T1000 (cell line): ENCODE measurements around the gene GMDS.

ENCODE experiments used
- DNase-seq: peaks from one replicate; lab custom pipeline; 2025; ENCODE audit warnings: mixed read lengths; lab: John Stamatoyannopoulos, UW

GMDS gene

DNA sequence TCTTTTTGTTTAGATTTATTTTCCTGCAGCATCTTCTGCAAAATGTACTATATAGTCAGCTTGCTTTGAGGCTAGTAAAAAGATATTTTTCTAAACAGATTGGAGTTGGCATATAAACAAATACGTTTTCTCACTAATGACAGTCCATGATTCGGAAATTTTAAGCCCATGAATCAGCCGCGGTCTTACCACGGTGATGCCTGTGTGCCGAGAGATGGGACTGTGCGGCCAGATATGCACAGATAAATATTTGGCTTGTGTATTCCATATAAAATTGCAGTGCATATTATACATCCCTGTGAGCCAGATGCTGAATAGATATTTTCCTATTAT is 632.5 kb downstream of the GMDS start:
- DNase-seq = no peak

DNA sequence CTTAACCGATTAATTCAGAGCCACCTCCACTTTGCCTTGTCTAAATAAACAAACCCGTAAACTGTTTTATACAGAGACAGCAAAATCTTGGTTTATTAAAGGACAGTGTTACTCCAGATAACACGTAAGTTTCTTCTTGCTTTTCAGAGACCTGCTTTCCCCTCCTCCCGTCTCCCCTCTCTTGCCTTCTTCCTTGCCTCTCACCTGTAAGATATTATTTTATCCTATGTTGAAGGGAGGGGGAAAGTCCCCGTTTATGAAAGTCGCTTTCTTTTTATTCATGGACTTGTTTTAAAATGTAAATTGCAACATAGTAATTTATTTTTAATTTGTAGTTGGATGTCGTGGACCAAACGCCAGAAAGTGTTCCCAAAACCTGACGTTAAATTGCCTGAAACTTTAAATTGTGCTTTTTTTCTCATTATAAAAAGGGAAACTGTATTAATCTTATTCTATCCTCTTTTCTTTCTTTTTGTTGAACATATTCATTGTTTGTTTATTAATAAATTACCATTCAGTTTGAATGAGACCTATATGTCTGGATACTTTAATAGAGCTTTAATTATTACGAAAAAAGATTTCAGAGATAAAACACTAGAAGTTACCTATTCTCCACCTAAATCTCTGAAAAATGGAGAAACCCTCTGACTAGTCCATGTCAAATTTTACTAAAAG is 633.0 kb downstream of the GMDS start:
- no peak for DNase-seq

DNA sequence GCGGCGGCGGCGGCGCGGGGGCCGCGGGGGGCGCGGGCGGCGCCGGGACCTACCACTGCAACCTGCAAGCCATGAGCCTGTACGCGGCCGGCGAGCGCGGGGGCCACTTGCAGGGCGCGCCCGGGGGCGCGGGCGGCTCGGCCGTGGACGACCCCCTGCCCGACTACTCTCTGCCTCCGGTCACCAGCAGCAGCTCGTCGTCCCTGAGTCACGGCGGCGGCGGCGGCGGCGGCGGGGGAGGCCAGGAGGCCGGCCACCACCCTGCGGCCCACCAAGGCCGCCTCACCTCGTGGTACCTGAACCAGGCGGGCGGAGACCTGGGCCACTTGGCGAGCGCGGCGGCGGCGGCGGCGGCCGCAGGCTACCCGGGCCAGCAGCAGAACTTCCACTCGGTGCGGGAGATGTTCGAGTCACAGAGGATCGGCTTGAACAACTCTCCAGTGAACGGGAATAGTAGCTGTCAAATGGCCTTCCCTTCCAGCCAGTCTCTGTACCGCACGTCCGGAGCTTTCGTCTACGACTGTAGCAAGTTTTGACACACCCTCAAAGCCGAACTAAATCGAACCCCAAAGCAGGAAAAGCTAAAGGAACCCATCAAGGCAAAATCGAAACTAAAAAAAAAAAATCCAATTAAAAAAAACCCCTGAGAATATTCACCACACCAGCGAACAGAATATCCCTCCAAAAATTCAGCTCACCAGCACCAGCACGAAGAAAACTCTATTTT is 633.7 kb downstream of the GMDS start:
- DNase-seq = no peak

DNA sequence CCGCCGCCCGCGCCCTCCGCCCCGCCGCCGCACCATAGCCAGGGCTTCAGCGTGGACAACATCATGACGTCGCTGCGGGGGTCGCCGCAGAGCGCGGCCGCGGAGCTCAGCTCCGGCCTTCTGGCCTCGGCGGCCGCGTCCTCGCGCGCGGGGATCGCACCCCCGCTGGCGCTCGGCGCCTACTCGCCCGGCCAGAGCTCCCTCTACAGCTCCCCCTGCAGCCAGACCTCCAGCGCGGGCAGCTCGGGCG is 634.2 kb downstream of the GMDS start:
- DNase-seq = no peak

DNA sequence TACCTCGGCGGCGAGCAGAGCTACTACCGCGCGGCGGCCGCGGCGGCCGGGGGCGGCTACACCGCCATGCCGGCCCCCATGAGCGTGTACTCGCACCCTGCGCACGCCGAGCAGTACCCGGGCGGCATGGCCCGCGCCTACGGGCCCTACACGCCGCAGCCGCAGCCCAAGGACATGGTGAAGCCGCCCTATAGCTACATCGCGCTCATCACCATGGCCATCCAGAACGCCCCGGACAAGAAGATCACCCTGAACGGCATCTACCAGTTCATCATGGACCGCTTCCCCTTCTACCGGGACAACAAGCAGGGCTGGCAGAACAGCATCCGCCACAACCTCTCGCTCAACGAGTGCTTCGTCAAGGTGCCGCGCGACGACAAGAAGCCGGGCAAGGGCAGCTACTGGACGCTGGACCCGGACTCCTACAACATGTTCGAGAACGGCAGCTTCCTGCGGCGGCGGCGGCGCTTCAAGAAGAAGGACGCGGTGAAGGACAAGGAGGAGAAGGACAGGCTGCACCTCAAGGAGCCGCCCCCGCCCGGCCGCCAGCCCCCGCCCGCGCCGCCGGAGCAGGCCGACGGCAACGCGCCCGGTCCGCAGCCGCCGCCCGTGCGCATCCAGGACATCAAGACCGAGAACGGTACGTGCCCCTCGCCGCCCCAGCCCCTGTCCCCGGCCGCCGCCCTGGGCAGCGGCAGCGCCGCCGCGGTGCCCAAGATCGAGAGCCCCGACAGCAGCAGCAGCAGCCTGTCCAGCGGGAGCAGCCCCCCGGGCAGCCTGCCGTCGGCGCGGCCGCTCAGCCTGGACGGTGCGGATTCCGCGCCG is 634.7 kb downstream of the GMDS start:
- DNase-seq = no peak

DNA sequence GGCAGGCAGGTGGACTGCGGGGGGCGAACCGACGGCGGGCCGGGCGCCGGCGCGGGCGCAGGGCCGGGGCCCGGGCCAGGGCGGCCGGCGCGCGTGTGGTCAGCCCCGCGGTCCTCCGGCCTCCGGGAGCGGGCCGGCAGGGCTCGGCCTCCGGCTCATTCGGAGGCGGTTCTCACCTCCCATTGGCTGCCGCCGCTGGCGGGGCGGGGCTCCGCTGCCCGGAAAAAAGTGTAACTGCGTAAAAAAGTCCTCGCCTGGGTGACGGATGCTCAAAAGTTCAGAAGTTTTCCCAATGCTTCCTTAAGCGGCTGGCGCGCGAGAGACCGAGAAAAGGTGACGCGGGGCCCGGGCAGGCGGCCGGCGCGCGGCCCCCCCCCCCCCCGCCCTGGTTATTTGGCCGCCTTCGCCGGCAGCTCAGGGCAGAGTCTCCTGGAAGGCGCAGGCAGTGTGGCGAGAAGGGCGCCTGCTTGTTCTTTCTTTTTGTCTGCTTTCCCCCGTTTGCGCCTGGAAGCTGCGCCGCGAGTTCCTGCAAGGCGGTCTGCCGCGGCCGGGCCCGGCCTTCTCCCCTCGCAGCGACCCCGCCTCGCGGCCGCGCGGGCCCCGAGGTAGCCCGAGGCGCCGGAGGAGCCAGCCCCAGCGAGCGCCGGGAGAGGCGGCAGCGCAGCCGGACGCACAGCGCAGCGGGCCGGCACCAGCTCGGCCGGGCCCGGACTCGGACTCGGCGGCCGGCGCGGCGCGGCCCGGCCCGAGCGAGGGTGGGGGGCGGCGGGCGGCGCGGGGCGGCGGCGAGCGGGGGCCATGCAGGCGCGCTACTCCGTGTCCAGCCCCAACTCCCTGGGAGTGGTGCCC is 635.5 kb downstream of the GMDS start, which contains the start of gene FOXC1:
FOXC1 (plus strand) TSS at position 268 of the 849 bp plus-strand sequence; CDS start at position 799, 531 bp downstream.
- DNase-seq = peak; percentile 88

DNA sequence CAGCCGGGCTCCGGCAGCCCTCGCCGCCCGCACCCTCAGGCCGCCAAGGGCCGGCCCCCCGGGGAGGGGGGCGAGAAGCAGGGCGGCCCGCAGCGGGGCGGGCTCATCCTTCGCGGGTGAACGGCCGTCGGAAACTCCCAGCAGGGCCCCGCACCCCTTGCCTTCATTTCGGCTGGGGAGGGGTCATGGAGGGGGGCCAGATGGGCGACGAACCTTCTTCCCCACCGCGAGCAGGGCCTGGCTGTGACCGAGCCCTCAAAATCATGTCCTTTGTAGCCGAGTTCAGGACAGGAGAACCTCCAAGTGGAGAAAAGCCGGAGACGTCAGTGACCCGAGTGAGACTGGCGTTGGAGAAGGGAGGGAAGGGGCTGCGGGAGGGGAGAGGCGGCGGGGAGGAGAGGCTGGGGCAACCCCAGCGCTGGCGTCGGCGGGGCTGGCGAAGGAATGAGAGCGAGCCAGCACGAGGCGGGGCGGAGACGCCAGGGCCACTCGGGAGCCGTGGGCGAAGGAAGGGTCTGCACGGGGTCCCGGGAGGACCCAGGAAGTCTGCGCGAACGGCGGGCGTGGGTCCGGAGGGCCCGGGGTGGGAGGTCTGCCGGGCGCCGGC is 636.3 kb downstream of the GMDS start:
- DNase-seq = no peak

DNA sequence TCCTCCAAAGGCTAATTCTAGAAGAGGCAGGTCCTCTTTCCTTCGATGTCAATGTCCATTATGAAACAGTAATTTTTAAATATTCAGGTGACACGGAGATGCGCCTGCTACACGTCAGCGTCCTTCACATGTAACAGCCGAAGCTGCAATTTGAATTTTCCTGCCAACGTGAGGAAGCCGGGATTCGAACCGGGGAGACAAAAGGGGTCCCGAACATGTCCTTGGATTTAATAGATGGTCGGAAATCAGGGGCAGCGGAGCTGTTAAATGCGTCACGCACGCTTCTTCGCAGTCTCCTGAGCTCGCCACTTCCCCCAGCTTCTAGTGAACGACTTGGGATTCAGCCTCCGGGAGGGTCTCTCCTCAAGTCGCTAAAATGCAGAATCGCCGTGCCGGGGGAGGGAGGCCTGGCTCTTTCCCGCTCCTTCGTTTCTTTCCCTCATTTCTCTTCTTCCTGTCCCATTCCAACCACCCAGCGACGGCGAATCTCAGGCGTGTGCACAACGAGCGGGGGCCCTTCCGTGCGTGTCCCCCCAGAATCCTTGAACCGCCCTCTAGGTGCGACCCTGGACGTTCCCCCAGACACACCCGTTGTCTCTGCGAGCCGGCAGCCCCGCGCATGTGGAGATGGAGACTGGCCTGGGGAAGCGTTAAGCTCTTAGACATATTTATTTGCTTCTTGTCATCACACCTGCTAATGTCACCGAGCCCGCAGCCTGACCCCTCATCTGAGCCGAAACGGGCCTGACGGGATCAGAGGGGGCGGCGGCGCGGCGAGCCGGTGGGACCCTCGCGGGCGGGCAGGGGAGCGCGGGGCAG is 637.0 kb downstream of the GMDS start:
- no peak for DNase-seq

DNA sequence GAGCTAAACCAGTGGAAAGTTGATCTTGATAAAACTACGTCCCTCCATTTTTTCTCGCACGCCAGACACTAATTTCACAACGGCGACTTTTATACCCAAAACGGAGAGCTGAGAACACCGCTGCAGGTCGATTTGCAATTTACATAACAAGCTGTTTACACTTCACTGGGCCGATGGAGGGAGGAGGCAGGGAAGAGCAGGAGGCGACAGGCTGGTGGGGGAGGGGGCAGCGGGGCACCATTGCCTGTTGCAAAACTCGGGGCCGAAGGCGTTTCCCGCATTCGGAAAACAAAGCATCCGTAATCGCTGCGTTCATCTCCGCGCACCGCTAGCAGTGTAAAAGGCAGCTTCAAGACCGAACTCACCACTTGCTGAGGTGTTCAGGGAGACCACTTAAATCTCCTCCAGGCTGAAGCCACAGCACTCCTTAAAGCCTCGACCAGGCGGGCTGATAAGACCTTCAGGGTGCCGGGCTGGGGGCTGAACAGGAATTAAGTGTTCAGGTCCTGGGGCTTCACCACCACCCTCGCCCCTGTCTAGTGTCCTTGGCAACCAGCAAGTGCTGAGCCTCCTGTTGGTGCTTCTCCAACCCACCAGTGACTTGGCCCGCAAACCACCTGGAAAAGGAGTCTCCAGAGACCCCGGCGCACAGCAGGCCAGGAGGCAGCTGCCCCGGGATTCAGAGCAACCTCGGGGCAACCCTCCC is 637.7 kb downstream of the GMDS start:
- no peak for DNase-seq

DNA sequence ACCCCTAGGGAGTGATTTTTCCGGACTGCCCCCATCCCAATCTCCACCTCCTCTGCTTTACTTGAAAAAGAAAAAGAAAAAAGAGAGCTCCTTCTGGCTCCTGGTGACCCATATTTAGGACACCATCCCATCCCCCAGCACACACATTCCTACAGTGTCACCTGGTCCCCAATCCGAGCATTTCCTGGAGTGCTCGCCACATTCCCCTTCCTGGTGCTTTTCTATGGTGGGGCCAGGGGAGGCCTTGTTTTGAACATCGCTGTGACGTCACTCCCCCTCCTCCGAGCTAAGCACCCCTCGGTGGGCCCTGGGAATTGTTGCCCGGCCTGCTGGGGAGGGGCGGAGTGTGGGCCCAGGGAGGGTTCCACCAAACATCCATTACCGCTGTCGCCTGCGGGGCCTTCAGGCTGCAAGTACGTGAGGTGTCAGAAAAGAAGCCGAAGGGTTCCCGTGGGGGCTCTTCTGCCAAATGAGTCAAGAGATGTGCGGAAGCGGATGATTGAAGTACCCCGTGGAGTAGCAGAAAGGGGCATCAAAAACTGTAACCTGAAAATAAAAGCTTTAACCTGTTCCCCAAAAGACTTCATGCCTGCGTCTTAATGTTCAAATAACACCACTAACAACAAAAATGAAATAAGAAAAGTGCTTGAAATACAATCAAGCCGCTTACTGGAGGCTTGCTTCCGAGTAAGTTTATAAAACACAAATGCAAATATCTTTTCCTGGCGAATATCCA is 638.5 kb downstream of the GMDS start:
- no peak for DNase-seq

DNA sequence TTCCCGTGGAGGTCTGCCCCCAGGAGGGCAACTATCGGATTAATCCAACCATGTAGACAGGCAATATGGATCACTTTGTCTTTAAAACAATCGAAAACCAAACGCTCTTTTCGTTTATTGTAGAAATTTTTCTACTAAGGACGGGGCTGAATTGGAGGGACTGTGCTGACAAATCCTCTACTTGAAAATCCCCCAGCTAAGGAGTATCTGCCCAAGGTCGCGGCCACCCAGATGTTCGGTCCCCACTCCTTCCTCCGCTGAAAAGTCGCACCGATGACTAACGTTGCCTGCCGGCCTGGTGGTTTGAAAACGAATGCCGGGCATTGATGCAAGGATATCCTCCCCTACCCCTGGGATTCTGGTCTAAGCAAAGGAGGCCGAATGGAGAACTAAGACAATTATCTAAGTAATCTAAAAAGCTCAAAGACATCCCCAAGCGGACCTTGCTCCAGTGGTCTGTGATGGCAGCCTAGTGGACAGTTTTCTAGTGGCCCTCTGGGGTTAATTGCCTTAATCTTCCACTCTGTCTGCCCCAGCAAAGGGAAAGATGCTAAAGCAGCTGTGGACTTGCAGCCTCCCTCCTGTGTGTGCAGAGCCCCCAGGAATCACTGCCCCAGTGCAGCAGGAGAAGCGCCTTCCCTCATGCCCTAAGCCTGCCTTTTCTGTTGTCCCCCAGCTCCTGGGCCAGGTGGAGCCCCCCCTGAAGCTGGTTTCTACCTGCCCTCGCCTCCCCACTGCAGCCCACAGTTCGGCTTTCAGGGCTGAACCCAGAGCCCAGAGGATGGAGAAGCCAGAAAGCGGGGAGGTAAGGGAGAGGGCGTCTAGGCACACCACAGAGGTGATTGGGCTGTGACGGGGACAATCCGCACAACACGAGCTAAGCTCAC is 639.3 kb downstream of the GMDS start:
- DNase-seq = no peak

DNA sequence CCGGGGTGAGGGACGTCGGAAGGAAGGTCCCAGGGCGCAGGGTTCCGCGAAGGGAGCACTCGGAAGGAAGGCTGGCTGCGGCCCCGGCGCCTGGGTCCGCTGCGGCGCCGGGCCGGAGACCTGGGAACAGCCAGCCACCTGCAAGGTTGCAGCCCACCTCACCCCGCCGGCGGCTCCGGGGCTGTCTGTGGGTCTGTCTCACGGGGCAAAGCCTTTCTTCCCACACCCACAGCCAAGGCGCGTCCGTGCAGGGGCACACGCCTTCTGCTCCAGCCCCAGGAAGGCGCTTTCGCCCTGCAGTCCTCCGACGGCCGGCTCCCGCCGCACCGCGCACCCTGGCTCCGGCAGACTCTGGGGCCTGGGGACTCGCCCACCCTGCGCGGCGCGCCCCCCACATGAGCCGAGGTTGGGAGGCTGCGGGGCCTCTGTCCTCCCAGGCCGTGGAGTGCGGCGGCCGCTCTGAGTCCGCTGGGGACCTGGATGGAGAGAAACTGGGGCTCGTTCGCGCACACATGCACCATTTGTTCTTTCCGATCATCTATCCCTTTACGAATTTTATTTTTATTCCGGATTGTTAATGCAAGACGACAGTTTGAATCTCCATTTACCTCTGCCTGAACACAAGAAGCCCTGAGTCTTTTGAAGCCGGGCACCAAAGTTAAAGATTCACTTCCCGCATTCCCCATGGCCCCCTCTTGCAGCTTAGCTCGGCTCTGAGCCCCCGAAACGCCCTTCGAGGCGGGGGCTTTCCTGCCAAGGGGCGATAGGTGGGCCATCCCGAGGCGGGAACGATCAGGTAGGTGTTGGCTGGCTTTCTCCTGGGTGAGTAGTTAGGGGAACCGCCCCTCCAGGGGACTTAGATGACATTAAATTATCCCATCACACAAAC is 640.2 kb downstream of the GMDS start:
- no peak for DNase-seq

DNA sequence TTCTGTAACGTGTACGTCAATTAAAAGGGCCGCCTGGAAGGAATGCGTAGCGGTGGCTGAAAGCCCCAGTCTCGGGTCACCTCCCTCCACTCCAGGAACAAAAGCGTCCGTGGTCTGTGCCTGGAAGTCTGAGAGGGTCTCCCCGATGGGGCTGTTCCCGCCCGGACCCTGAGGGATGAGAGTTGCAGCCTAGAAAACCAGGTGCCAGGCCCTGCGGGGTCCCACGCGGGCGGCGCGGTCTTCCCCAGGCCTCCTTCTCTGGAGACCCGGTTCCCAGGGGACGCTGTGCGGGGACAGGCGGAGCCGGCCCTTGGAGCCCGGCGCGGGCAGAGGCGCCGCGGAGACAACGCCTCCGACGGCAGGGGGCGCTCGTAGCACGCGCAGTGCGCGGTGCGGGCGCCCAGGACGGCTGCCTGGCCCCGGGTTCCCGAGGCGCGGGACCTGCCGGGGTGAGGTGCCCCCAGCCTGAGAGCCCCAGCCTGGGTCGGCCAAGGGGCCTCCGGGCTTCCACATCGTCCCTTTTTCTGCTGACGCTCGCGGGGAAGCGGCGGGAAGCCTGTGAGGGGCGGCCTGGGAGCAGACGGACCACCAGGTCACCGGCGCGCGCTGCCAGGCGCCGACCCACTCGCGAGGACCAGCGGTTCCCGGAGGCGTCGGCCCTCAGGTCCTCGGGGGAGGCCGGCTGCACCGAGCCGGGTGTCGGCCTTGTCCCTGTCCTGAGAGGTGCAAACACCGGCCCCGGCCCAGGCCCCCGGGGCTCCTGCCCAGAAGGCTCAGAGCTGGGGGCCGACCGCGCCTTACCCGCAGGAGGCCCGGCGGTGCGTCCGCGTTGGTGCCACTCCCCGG is 641.0 kb downstream of the GMDS start:
- DNase-seq = peak; percentile 24

DNA sequence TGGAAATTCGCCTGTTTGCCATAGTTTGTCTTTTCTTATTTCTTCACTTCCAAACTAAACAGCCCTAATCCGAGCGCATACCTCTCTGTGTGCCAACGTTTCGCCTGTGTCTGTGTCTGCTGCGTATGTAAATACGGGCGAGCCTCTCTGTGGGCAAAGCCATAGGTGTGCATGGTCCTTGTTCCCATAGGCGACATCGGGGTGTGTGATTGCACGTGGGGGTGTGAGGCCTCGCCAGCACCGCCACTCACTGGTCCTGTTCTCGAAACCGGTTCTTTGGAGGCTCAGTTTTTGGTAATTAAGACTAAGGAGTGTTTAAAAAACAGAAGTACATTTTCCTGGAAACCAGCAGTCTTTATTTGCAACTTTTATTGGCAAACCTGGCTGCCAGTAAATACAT is 641.7 kb downstream of the GMDS start:
- DNase-seq = no peak

DNA sequence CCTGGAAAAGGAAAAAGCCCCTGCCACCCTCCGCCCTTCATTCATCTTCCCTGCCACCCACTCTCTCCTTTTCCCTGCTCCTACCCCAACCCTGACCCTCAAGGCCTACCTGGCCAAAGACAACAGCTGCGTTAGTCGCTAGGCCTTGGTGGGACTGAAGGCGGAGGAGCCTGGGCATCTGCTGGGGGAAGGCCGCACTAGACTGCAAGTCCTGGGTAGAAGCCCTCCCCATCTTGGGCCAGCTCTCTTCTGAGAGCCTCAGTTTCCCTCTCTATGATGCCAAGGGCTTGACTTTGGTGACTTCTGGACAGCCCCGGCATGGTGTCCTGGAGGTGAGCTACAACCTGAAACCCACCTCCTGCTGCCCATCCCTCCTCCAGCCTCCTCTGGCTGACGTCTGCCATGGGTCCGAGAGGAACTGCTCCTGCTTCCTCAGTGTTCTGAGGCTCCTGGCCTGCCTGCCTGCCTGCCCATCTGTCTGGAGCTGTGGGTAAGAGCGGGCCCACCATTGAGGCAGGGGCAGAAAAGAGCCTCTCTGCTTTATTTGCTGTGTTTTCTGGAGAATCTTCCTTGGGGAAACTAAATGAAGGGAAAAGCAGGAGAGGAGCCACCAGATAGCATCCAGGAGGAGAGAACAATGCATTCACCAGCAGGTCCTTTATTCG is 643.2 kb downstream of the GMDS start:
- DNase-seq = no peak
